ENCODE measurements around the gene MB21D2. TPM values are rescaled to one million over a fixed set of nuclear protein-coding genes. Genes with fewer than 3 reads are reported as not detected.

Gene MB21D2
- total and polyA plus RNA-seq, 7 experiments from 2014 or later = 1.7 to 21.5 (median 3.3) TPM

DNA sequence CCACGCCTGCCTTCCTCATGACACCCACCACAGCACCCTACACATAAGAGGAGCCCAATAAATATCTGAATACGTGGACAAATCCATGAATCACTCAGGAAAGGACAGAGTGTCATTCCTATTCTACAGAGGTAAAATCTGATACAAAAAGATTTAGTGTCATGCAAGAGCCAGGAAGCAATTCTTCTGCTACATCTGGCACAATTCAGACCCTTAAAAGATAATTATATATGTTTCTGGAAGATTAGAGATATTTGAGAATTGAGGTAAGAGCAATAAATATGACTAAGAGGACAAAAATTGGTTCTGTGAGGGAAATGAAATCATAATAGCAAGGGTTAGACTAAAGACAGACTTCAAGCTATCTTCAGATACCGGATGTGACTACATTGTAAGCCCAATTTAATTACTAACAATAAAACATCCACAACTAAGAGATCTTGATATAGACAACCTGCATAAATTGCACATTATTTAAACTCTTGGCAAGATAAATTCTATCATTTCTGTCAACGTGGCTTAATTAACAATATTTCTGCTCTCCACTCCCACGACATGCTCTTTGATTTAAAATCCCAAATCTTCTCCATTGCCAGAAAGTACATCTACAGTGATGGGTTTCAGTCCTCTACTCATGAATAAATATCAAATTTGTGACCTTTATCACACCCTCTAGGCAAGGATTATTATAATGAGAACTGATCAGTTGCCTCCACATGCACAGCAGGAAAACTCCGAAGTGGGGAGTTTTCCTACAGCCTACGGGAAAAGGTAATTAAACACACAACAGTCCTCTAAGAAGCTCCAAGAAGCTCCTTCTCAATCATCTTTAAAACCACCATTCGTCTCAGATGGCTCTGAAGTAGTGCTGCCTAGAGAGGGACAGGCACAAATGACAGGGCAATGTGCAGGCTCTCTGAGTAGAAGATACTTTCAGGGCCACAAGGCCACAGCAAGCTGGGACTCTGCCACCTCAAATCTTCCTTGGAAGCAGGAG lies 32.6 kb downstream of the MB21D2 start:
- Mint-ChIP-seq H3K36me3 (peaks cover 0 to 25% (median 0%) of the 10 kb centered on the region in 5 donors), H3K4me3 (no peak overlapping the region), H3K27ac (peak overlapping the region in 1 of 9 donors; percentile 15), H3K9me3 (peaks cover 0 to 2% (median 0%) of the 10 kb centered on the region in 11 donors), H3K4me1 (peaks cover 0 to 54% (median 4%) of the 10 kb centered on the region in 7 donors), H3K27me3 (no peaks in the 10 kb centered on the region)
- no peaks in the 10 kb centered on the region for H3K9me3 ChIP-seq (ENCODE audit: control insufficient read depth in 2 of 3, low read length in 3 of 3)
- no peaks in the 10 kb centered on the region for H3K4me1 ChIP-seq (ENCODE audit: control insufficient read depth in 2 of 2, insufficient read depth in 2 of 2, low read length in 2 of 2)
- ATAC-seq (no peak), DNase-seq (no peak)
- intact Hi-C loops (cut with micrococcal nuclease) = loop anchor here in 1 of 2 donors (5.0 kb wide), 2 partner anchors 32 to 157 kb away; partner anchors contain the start of gene MB21D2
- ChIA-PET POLR2A (no interaction called here), CTCF (no interaction called here)
- H3K27me3 ChIP-seq (ENCODE audit: control insufficient read depth in 2 of 2, insufficient read depth in 2 of 2, low read length in 2 of 2) = no peaks in the 10 kb centered on the region
- H3K4me3 ChIP-seq (ENCODE audit: low read length) = no peak overlapping the region
- no peaks in the 10 kb centered on the region for H3K36me3 ChIP-seq (ENCODE audit: control insufficient read depth in 2 of 3, insufficient read depth in 3 of 3, low read length in 3 of 3)
- H3K27ac ChIP-seq (ENCODE audit: low read depth, low read length) = no peak overlapping the region

GRCh38 chr3:192883512-192883911 lies 34.1 kb downstream of the MB21D2 start:
- ChIA-PET POLR2A (no interaction called here), CTCF (no interaction called here)
- ATAC-seq = no peak
- Mint-ChIP-seq H3K27me3 (no peaks in the 10 kb centered on the region), H3K36me3 (peaks cover 0 to 20% (median 0%) of the 10 kb centered on the region in 5 donors), H3K4me1 (peaks cover 0 to 39% (median 4%) of the 10 kb centered on the region in 7 donors), H3K27ac (no peak overlapping the region), H3K9me3 (peaks cover 0 to 2% (median 0%) of the 10 kb centered on the region in 11 donors), H3K4me3 (no peak overlapping the region)
- no peak for DNase-seq
- Histone ChIP-seq H3K4me3 (ENCODE audit: low read length) (no peak overlapping the region), H3K4me1 (ENCODE audit: control insufficient read depth in 2 of 2, insufficient read depth in 2 of 2, low read length in 2 of 2) (no peaks in the 10 kb centered on the region), H3K9me3 (ENCODE audit: control insufficient read depth in 2 of 3, low read length in 3 of 3) (no peaks in the 10 kb centered on the region), H3K36me3 (ENCODE audit: control insufficient read depth in 2 of 3, insufficient read depth in 3 of 3, low read length in 3 of 3) (no peaks in the 10 kb centered on the region), H3K27me3 (ENCODE audit: control insufficient read depth in 2 of 2, insufficient read depth in 2 of 2, low read length in 2 of 2) (no peaks in the 10 kb centered on the region), H3K27ac (ENCODE audit: low read depth, low read length) (no peak overlapping the region)
- intact Hi-C loops (cut with micrococcal nuclease) = loop anchor here in 1 of 2 donors (5.0 kb wide), 1 partner anchor 34 kb away; the partner anchor contains the start of gene MB21D2

- Histone ChIP-seq H3K27ac (ENCODE audit: low read depth, low read length) (no peak overlapping the region), H3K27me3 (ENCODE audit: control insufficient read depth in 2 of 2, insufficient read depth in 2 of 2, low read length in 2 of 2) (no peaks in the 10 kb centered on the region), H3K4me3 (ENCODE audit: low read length) (no peak overlapping the region), H3K36me3 (ENCODE audit: control insufficient read depth in 2 of 3, insufficient read depth in 3 of 3, low read length in 3 of 3) (no peaks in the 10 kb centered on the region), H3K4me1 (ENCODE audit: control insufficient read depth in 2 of 2, insufficient read depth in 2 of 2, low read length in 2 of 2) (no peaks in the 10 kb centered on the region), H3K9me3 (ENCODE audit: control insufficient read depth in 2 of 3, low read length in 3 of 3) (no peaks in the 10 kb centered on the region)
- intact Hi-C loops (cut with micrococcal nuclease) = loop anchor here in 1 of 2 donors (5.0 kb wide), 1 partner anchor 36 kb away; the partner anchor contains the start of gene MB21D2
- CTCF ChIA-PET = no interaction called here
- POLR2A ChIA-PET = no interaction called here
- Mint-ChIP-seq H3K27ac (no peak overlapping the region), H3K4me1 (peaks cover 0 to 27% (median 2%) of the 10 kb centered on the region in 7 donors), H3K9me3 (peaks cover 0 to 2% (median 0%) of the 10 kb centered on the region in 11 donors), H3K36me3 (peaks cover 0 to 17% (median 0%) of the 10 kb centered on the region in 5 donors), H3K4me3 (no peak overlapping the region), H3K27me3 (peaks cover 0 to 6% (median 0%) of the 10 kb centered on the region in 5 donors)
- ATAC-seq (no peak), DNase-seq (no peak)
These were observed 36.4 kb downstream of the MB21D2 start for GRCh38 chr3:192881159-192881786.

DNA sequence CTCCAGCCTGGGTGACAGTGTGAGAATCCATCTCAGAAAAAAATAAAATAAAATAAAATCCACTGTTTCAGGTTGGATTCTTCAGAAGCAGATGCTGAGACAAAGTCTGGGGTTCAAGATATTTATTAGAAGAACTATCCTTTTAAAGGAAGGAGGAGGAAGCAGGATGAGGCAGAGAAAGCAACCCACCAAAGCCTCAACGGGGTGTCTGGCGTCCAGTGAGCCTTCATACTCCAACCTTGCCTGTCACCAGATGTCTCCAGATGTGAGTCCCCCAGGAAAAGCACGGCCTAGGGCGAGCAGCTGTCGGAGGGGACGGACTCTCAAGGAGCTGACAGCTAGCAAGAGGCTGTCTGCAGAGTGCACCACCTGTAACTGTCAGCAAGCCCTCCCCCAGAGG lies 37.3 kb downstream of the MB21D2 start:
- POLR2A ChIA-PET = no interaction called here
- Histone ChIP-seq H3K27me3 (ENCODE audit: control insufficient read depth in 2 of 2, insufficient read depth in 2 of 2, low read length in 2 of 2) (no peaks in the 10 kb centered on the region), H3K36me3 (ENCODE audit: control insufficient read depth in 2 of 3, insufficient read depth in 3 of 3, low read length in 3 of 3) (no peaks in the 10 kb centered on the region), H3K4me3 (ENCODE audit: low read length) (no peak overlapping the region), H3K27ac (ENCODE audit: low read depth, low read length) (no peak overlapping the region), H3K9me3 (ENCODE audit: control insufficient read depth in 2 of 3, low read length in 3 of 3) (no peaks in the 10 kb centered on the region), H3K4me1 (ENCODE audit: control insufficient read depth in 2 of 2, insufficient read depth in 2 of 2, low read length in 2 of 2) (no peaks in the 10 kb centered on the region)
- no peak for DNase-seq
- Mint-ChIP-seq H3K36me3 (peaks cover 0 to 13% (median 0%) of the 10 kb centered on the region in 5 donors), H3K27ac (no peak overlapping the region), H3K27me3 (peaks cover 0 to 6% (median 0%) of the 10 kb centered on the region in 5 donors), H3K9me3 (peaks cover 0 to 2% (median 0%) of the 10 kb centered on the region in 11 donors), H3K4me1 (peaks cover 0 to 28% (median 4%) of the 10 kb centered on the region in 7 donors), H3K4me3 (no peak overlapping the region)
- CTCF ChIA-PET = no interaction called here
- no peak for ATAC-seq
- intact Hi-C loops (cut with micrococcal nuclease) = loop anchor here in 1 of 2 donors (5.0 kb wide), 1 partner anchor 37 kb away; the partner anchor contains the start of gene MB21D2

- no peak overlapping the region for H3K4me3 Mint-ChIP-seq
- DNase-seq = no peak
- H3K27ac Mint-ChIP-seq = no peak overlapping the region
- intact Hi-C loops (cut with micrococcal nuclease) = loop anchor here in 1 of 2 donors (5.0 kb wide), 1 partner anchor 38 kb away; the partner anchor contains the start of gene MB21D2
- ATAC-seq = no peak
- Histone ChIP-seq H3K27ac (ENCODE audit: low read depth, low read length) (no peak overlapping the region), H3K9me3 (ENCODE audit: control insufficient read depth in 2 of 3, low read length in 3 of 3) (no peaks in the 10 kb centered on the region), H3K36me3 (ENCODE audit: control insufficient read depth in 2 of 3, insufficient read depth in 3 of 3, low read length in 3 of 3) (no peaks in the 10 kb centered on the region), H3K4me1 (ENCODE audit: control insufficient read depth in 2 of 2, insufficient read depth in 2 of 2, low read length in 2 of 2) (no peaks in the 10 kb centered on the region), H3K4me3 (ENCODE audit: low read length) (no peak overlapping the region), H3K27me3 (ENCODE audit: control insufficient read depth in 2 of 2, insufficient read depth in 2 of 2, low read length in 2 of 2) (no peaks in the 10 kb centered on the region)
- ChIA-PET CTCF (interaction anchor here (0.5 to 0.6 kb wide), 2 partner anchors 10 to 54 kb away, joined by 3 read pairs; no protein-coding TSS in a partner anchor), POLR2A (no interaction called here)
- H3K9me3 Mint-ChIP-seq = no peaks in the 10 kb centered on the region
- H3K27me3 Mint-ChIP-seq = peaks cover 0 to 6% (median 0%) of the 10 kb centered on the region in 5 donors
- H3K36me3 Mint-ChIP-seq = peaks cover 0 to 16% (median 0%) of the 10 kb centered on the region in 5 donors
- H3K4me1 Mint-ChIP-seq = peaks cover 0 to 31% (median 4%) of the 10 kb centered on the region in 7 donors
These were observed 38.2 kb downstream of the MB21D2 start for GRCh38 chr3:192879346-192880031.

DNA sequence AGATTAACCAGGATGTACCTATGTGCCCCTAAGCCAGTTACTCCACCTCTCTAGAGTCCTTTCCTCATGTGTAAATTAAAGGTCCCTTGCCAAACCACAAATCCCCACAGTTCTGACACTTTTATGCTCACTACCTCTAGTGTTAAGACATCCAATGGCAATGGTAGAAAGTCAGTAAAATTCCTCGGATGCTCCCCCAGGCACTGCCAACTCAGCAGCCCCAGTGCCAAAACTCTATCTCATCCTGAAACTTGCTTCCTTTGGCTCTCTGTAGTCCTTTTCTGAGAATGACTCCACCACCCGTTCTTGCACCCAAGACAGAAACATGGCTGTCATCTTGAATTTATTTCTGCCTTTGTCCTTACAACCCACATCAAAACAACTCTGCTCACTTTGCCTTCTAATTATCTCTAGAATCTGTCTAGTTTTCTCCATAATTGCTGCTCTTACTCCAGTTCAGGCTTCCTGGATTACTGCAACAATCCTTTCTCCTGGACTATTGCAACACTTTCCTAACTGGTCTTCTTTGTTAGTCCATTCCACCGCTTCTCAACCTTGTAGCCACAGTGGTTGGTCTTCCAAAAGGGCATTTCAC lies 41.6 kb downstream of the MB21D2 start:
- ChIA-PET CTCF (no interaction called here), POLR2A (no interaction called here)
- H3K36me3 Mint-ChIP-seq = peaks cover 0 to 28% (median 0%) of the 10 kb centered on the region in 5 donors
- no peaks in the 10 kb centered on the region for H3K4me1 ChIP-seq (ENCODE audit: control insufficient read depth in 2 of 2, insufficient read depth in 2 of 2, low read length in 2 of 2)
- H3K4me3 ChIP-seq (ENCODE audit: low read length) = no peak overlapping the region
- no peak overlapping the region for H3K27ac Mint-ChIP-seq
- H3K27ac ChIP-seq (ENCODE audit: low read depth, low read length) = no peak overlapping the region
- H3K27me3 ChIP-seq (ENCODE audit: control insufficient read depth in 2 of 2, insufficient read depth in 2 of 2, low read length in 2 of 2) = no peaks in the 10 kb centered on the region
- H3K27me3 Mint-ChIP-seq = peaks cover 0 to 6% (median 0%) of the 10 kb centered on the region in 5 donors
- ATAC-seq (no peak), DNase-seq (no peak)
- intact Hi-C loops (cut with micrococcal nuclease) = loop anchor here in 1 of 2 donors (2.0 kb wide), 1 partner anchor 13 kb away; no protein-coding TSS in a partner anchor
- H3K36me3 ChIP-seq (ENCODE audit: control insufficient read depth in 2 of 3, insufficient read depth in 3 of 3, low read length in 3 of 3) = no peaks in the 10 kb centered on the region
- no peak overlapping the region for H3K4me3 Mint-ChIP-seq
- peaks cover 0 to 28% (median 3%) of the 10 kb centered on the region in 7 donors for H3K4me1 Mint-ChIP-seq
- H3K9me3 Mint-ChIP-seq = peaks cover 0 to 2% (median 0%) of the 10 kb centered on the region in 11 donors
- H3K9me3 ChIP-seq (ENCODE audit: control insufficient read depth in 2 of 3, low read length in 3 of 3) = no peaks in the 10 kb centered on the region

Data from naive thymus-derived CD4-positive, alpha-beta T cell (primary cell).